Astrocyte (in vitro differentiated cells and primary cell): Measurements from ENCODE around the gene SNX24. TPM values are rescaled to one million over a fixed set of nuclear protein-coding genes. Genes with fewer than 3 reads are reported as not detected.

ENCODE experiments used
- DNase-seq: peaks from one replicate; pipeline ENCODE4 v3.0.0-alpha.2; 2010; ENCODE audit warnings: low read depth
- FAIRE-seq: peaks from 2 replicates; lab custom pipeline; 2011; peaks lifted over from hg19 to GRCh38; lab: Jason Lieb, UNC
- H2AFZ ChIP-seq: 2 replicates; pipeline ENCODE4 v1.6.0; 2012; ENCODE audit warnings: low read depth, low read length, inconsistent platforms
- H3K27ac ChIP-seq: 2 replicates; pipeline ENCODE4 v1.5.1; 2011; ENCODE audit warnings: low read depth, low read length, inconsistent platforms
- H3K27me3 ChIP-seq: 2 replicates; pipeline ENCODE4 v1.6.0; 2011; ENCODE audit warnings: low read length, inconsistent platforms; ENCODE audit not compliant: insufficient read depth
- H3K36me3 ChIP-seq: 2 replicates; pipeline ENCODE4 v1.5.1; 2011; ENCODE audit warnings: low read length, inconsistent platforms; ENCODE audit not compliant: insufficient read depth
- H3K4me1 ChIP-seq: 2 replicates; pipeline ENCODE4 v1.5.1; 2011; ENCODE audit warnings: low read length, inconsistent platforms; ENCODE audit not compliant: insufficient read depth
- H3K4me2 ChIP-seq: 2 replicates; pipeline ENCODE4 v1.6.0; 2012; ENCODE audit warnings: low read length, inconsistent platforms
- H3K4me3 ChIP-seq: 2 replicates; pipeline ENCODE4 v1.5.1; 2011; ENCODE audit warnings: low read depth, mild to moderate bottlenecking, low read length, inconsistent platforms; ENCODE audit not compliant: insufficient read depth
- H3K79me2 ChIP-seq: 2 replicates; pipeline ENCODE4 v1.6.0; 2012; ENCODE audit warnings: mild to moderate bottlenecking, low read length, inconsistent platforms; ENCODE audit not compliant: insufficient read depth
- H3K9ac ChIP-seq: 2 replicates; pipeline ENCODE4 v1.6.0; 2012; ENCODE audit warnings: mild to moderate bottlenecking, low read length, inconsistent platforms
- H3K9me3 ChIP-seq: 2 replicates; pipeline ENCODE4 v1.5.1; 2012; ENCODE audit warnings: low read depth, mild to moderate bottlenecking, low read length, inconsistent platforms; ENCODE audit not compliant: insufficient read depth
- H4K20me1 ChIP-seq: 2 replicates; pipeline ENCODE4 v1.6.0; 2012; ENCODE audit warnings: low read length, inconsistent platforms; ENCODE audit not compliant: insufficient read depth
- H3K27ac Mint-ChIP-seq: one replicate; pipeline ENCODE4 v1.8.0; 2021; ENCODE audit warnings: mild to moderate bottlenecking, mixed read lengths; ENCODE audit not compliant: unreplicated experiment
- H3K27me3 Mint-ChIP-seq: one replicate; pipeline ENCODE4 v1.8.0; 2021; ENCODE audit warnings: low read depth, mixed read lengths; ENCODE audit not compliant: unreplicated experiment
- H3K36me3 Mint-ChIP-seq: one replicate; pipeline ENCODE4 v1.8.0; 2021; ENCODE audit warnings: low read depth, mixed read lengths; ENCODE audit not compliant: unreplicated experiment
- H3K4me1 Mint-ChIP-seq: one replicate; pipeline ENCODE4 v1.8.0; 2021; ENCODE audit warnings: low read depth, mixed read lengths; ENCODE audit not compliant: unreplicated experiment
- H3K4me3 Mint-ChIP-seq: one replicate; pipeline ENCODE4 v1.8.0; 2021; ENCODE audit warnings: mild to moderate bottlenecking, moderate library complexity, mixed read lengths; ENCODE audit not compliant: unreplicated experiment
- H3K9me3 Mint-ChIP-seq: one replicate; pipeline ENCODE4 v1.8.0; 2021; ENCODE audit warnings: mild to moderate bottlenecking, mixed read lengths; ENCODE audit not compliant: unreplicated experiment
- EZH2 ChIP-seq: IDR thresholded peaks from 2 replicates; pipeline ENCODE4 v1.6.1; 2012; ENCODE audit warnings: mild to moderate bottlenecking, low read length, inconsistent platforms; ENCODE audit not compliant: insufficient read depth
- total RNA-seq: library from RNA; stranded (reverse); gene quantifications from 2 replicates; pipeline ENCODE4 v1.2.1, GENCODE V29; 2021
- TF ChIP-seq, protein P1 (sequence below): IDR thresholded peaks from 2 replicates; pipeline ENCODE4 v1.5.1; 2011; ENCODE audit warnings: low read depth, mild to moderate bottlenecking, inconsistent platforms, low read length, moderate library complexity; ENCODE audit not compliant: insufficient read depth

Gene SNX24
- total RNA-seq, 1 donor from 2014 or later = 44.6 TPM

DNA sequence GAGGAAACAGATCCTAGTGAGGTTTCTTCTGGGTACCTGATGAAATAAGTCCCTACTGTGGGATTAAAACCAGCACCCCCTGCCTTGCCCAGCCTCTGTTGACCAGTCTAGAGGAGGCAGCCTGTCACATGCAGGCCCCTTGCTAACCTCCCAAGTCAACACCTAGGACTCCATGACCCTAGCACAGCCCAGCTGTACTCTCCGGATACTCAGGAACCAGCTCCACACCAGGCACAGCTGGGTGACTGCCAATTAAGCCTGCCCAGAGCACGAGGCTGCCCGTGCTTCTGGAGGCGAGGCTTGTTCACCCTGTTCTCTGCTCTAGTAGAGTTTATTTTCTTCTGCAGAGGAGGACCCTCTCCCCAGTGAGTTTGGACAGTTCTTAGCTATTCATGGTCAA is 92.5 kb downstream of the SNX24 start:
- H3K9ac ChIP-seq = no peak overlapping the region

DNA sequence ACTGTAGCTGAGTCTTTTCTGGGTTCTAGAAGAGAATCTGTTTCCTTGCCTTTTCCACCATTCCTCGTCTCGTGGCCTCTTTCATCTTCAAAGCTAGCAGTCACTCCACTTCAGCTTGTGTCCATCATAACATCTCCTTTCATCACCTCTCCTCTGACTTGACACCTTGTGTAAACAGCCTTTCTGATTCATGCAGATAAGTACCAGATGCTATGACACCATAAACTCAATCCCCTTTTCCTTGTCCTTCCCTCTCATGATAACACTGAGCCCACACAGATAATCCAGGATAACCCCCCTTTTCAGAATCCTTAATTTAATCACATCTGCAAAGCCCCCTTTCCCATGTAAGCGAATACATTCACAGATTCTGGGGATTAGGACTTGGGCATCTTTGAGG is 95.5 kb downstream of the SNX24 start:
- TF ChIP-seq EZH2 = no peak
- TF ChIP-seq, protein P1, sequence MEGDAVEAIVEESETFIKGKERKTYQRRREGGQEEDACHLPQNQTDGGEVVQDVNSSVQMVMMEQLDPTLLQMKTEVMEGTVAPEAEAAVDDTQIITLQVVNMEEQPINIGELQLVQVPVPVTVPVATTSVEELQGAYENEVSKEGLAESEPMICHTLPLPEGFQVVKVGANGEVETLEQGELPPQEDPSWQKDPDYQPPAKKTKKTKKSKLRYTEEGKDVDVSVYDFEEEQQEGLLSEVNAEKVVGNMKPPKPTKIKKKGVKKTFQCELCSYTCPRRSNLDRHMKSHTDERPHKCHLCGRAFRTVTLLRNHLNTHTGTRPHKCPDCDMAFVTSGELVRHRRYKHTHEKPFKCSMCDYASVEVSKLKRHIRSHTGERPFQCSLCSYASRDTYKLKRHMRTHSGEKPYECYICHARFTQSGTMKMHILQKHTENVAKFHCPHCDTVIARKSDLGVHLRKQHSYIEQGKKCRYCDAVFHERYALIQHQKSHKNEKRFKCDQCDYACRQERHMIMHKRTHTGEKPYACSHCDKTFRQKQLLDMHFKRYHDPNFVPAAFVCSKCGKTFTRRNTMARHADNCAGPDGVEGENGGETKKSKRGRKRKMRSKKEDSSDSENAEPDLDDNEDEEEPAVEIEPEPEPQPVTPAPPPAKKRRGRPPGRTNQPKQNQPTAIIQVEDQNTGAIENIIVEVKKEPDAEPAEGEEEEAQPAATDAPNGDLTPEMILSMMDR = no peak
- Histone ChIP-seq H3K4me3 (no peak overlapping the region), H2AFZ (no peak overlapping the region), H3K27me3 (no peaks in the 10 kb centered on the region), H3K27ac (no peak overlapping the region), H3K4me1 (peaks cover 5% of the 10 kb centered on the region), H3K9ac (no peak overlapping the region), H3K79me2 (no peaks in the 10 kb centered on the region), H3K36me3 (no peaks in the 10 kb centered on the region), H4K20me1 (peaks cover 9% of the 10 kb centered on the region), H3K4me2 (no peak overlapping the region), H3K9me3 (no peaks in the 10 kb centered on the region)
- H3K27ac Mint-ChIP-seq = no peak overlapping the region
- H3K4me1 Mint-ChIP-seq = peaks cover 12% of the 10 kb centered on the region
- H3K36me3 Mint-ChIP-seq = peaks cover 4% of the 10 kb centered on the region
- no peak for FAIRE-seq
- DNase-seq = no peak
- no peaks in the 10 kb centered on the region for H3K27me3 Mint-ChIP-seq
- no peak overlapping the region for H3K4me3 Mint-ChIP-seq
- H3K9me3 Mint-ChIP-seq = no peaks in the 10 kb centered on the region

More for the DNA sequence above, 92.5 kb downstream of the SNX24 start:
- H3K9me3 ChIP-seq = no peaks in the 10 kb centered on the region
- FAIRE-seq (no peak), DNase-seq (no peak)
- no peak overlapping the region for H3K4me2 ChIP-seq
- peaks cover 4% of the 10 kb centered on the region for H3K36me3 Mint-ChIP-seq
- H3K4me1 ChIP-seq = peaks cover 5% of the 10 kb centered on the region
- H2AFZ ChIP-seq = no peak overlapping the region
- peaks cover 9% of the 10 kb centered on the region for H4K20me1 ChIP-seq
- no peaks in the 10 kb centered on the region for H3K36me3 ChIP-seq
- no peaks in the 10 kb centered on the region for H3K27me3 ChIP-seq
- no peaks in the 10 kb centered on the region for H3K9me3 Mint-ChIP-seq
- no peaks in the 10 kb centered on the region for H3K27me3 Mint-ChIP-seq
- H3K27ac ChIP-seq = no peak overlapping the region
- no peak overlapping the region for H3K4me3 ChIP-seq
- H3K4me3 Mint-ChIP-seq = no peak overlapping the region
- TF ChIP-seq, protein P1 = no peak
- no peak for TF ChIP-seq EZH2
- H3K27ac Mint-ChIP-seq = no peak overlapping the region
- H3K79me2 ChIP-seq = no peaks in the 10 kb centered on the region
- H3K4me1 Mint-ChIP-seq = peaks cover 8% of the 10 kb centered on the region

DNA sequence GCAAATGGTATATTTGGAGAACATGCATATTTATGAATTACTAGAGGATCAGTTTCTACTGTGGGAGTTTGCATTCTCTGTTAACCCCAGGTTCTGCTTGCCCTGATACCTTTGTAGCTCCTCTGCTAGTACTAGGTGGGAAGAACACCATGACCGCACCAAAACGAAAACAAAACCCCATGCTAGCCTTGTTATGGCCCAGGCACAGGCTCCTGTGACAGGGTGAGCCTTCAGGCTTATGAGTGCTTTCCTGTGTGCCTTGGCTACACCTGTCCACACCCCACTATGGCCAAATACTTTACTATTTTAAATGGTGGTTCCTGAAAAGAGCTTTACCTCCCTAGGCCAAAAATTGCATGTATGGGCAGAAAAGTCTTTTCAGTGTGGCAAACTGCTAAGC is 96.3 kb downstream of the SNX24 start:
- H3K9me3 Mint-ChIP-seq = no peaks in the 10 kb centered on the region
- H3K36me3 Mint-ChIP-seq = peaks cover 4% of the 10 kb centered on the region
- Histone ChIP-seq H3K27me3 (no peaks in the 10 kb centered on the region), H3K9ac (no peak overlapping the region), H3K79me2 (no peaks in the 10 kb centered on the region), H3K36me3 (no peaks in the 10 kb centered on the region), H3K27ac (no peak overlapping the region), H2AFZ (no peak overlapping the region), H4K20me1 (peaks cover 9% of the 10 kb centered on the region), H3K9me3 (no peaks in the 10 kb centered on the region), H3K4me3 (no peak overlapping the region), H3K4me1 (peaks cover 5% of the 10 kb centered on the region), H3K4me2 (no peak overlapping the region)
- no peak for DNase-seq
- TF ChIP-seq, protein P1 = no peak
- H3K4me3 Mint-ChIP-seq = no peak overlapping the region
- H3K4me1 Mint-ChIP-seq = peaks cover 12% of the 10 kb centered on the region
- no peak overlapping the region for H3K27ac Mint-ChIP-seq
- no peaks in the 10 kb centered on the region for H3K27me3 Mint-ChIP-seq
- FAIRE-seq = no peak
